Stimulated activated CD4-positive, alpha-beta T cell treated with anti-CD3 and anti-CD28 coated beads, TNF-alpha, amount 100 ng/mL, for 48 hours (primary cell): ENCODE results near the gene IL1RAPL2.
"Not testable (repeated sequence)": the region's sequence is repeated elsewhere in the genome, so short reads cannot be mapped to it uniquely, and the experiment has no call there.

ENCODE experiments used
- DNase-seq, 3 donors: peaks; one replicate each; pipeline ENCODE4 v3.0.0-alpha.2; 2020; ENCODE audit warnings: low read depth in 3 of 3

Gene IL1RAPL2

GRCh38 chrX:105017641-105018040, 451.6 kb downstream of the IL1RAPL2 start:
- no peak for DNase-seq

- DNase-seq, result no peak
These were observed 452.9 kb downstream of the IL1RAPL2 start for GRCh38 chrX:105018865-105019264.

- DNase-seq, result not testable (repeated sequence)
These were observed 463.0 kb downstream of the IL1RAPL2 start for GRCh38 chrX:105028962-105029361.

- DNase-seq, result no peak
These were observed 472.8 kb downstream of the IL1RAPL2 start for GRCh38 chrX:105038672-105039328.

- DNase-seq, result no peak
These were observed 484.9 kb downstream of the IL1RAPL2 start for GRCh38 chrX:105050921-105051320.

- DNase-seq, result no peak
These were observed 485.4 kb downstream of the IL1RAPL2 start for GRCh38 chrX:105051364-105051763.

- DNase-seq, result no peak
These were observed 486.9 kb downstream of the IL1RAPL2 start for GRCh38 chrX:105052926-105053325.

GRCh38 chrX:105063743-105064142, 497.7 kb downstream of the IL1RAPL2 start:
- DNase-seq, result no peak

- no peak for DNase-seq
These were observed 532.2 kb downstream of the IL1RAPL2 start for GRCh38 chrX:105098201-105098600.

GRCh38 chrX:105098812-105099211, 532.8 kb downstream of the IL1RAPL2 start:
- DNase-seq, result no peak

GRCh38 chrX:105101378-105101777, 535.4 kb downstream of the IL1RAPL2 start:
- no peak for DNase-seq

GRCh38 chrX:105109936-105110335, 543.9 kb downstream of the IL1RAPL2 start:
- DNase-seq, result no peak

GRCh38 chrX:105114554-105115130, 548.6 kb downstream of the IL1RAPL2 start:
- no peak for DNase-seq

- not testable (repeated sequence) for DNase-seq
These were observed 549.8 kb downstream of the IL1RAPL2 start for GRCh38 chrX:105115596-105116320.

- DNase-seq, result no peak
These were observed 550.5 kb downstream of the IL1RAPL2 start for GRCh38 chrX:105116486-105116885.

- DNase-seq, result no peak
These were observed 551.6 kb downstream of the IL1RAPL2 start for GRCh38 chrX:105117621-105118020.

GRCh38 chrX:105120463-105120862, 554.5 kb downstream of the IL1RAPL2 start:
- no peak for DNase-seq

- no peak for DNase-seq
These were observed 555.2 kb downstream of the IL1RAPL2 start for GRCh38 chrX:105121186-105121585.

GRCh38 chrX:105126201-105126600, 560.2 kb downstream of the IL1RAPL2 start:
- DNase-seq, result no peak

GRCh38 chrX:105134273-105134672, 568.3 kb downstream of the IL1RAPL2 start:
- no peak for DNase-seq

GRCh38 chrX:105136786-105137185, 570.8 kb downstream of the IL1RAPL2 start:
- DNase-seq, result no peak

- no peak for DNase-seq
These were observed 584.0 kb downstream of the IL1RAPL2 start for GRCh38 chrX:105150036-105150435.

GRCh38 chrX:105150557-105150956, 584.6 kb downstream of the IL1RAPL2 start:
- DNase-seq, result no peak
